Measurements from ENCODE around the gene PYGB. TPM values are rescaled to one million over a fixed set of nuclear protein-coding genes. Genes with fewer than 3 reads are reported as not detected.
A peak's percentile ranks its signal among the peaks of the same experiment; 100 is the strongest.

PYGB gene
- total and polyA plus RNA-seq, 4 donors, result 30.3 to 90.3 (median 47.3) TPM

GRCh38 chr20:25278636-25279361 lies 30.9 kb downstream of the PYGB start:
- H3K27me3 ChIP-seq (ENCODE audit: control insufficient read depth in 3 of 3, insufficient read depth in 3 of 3, low read length in 2 of 3), result no peaks in the 10 kb centered on the region
- no peaks in the 10 kb centered on the region for H3K4me1 ChIP-seq (ENCODE audit: control insufficient read depth in 5 of 5, insufficient read depth in 5 of 5, low read length in 5 of 5)
- peak overlapping the region in 1 of 2 donors; percentile 3 for H3K27ac ChIP-seq (ENCODE audit: low read depth in 1 of 2, low read length in 1 of 2)
- DNase-seq (peak in 1 of 3 donors; percentile 7), ATAC-seq (ENCODE audit: insufficient read depth, low FRiP score) (no peak)
- H3K9me3 ChIP-seq (ENCODE audit: control insufficient read depth in 4 of 4, insufficient read depth in 3 of 4, low read length in 3 of 4), result no peaks in the 10 kb centered on the region
- H3K4me3 ChIP-seq, result no peak overlapping the region
- WGBS, 2 donors, result 93 to 97% methylated on average over 24 to 26 of the region's 26 CpGs
- H3K36me3 ChIP-seq (ENCODE audit: control insufficient read depth in 4 of 4, insufficient read depth in 4 of 4, low read length in 4 of 4), result peaks cover 0 to 91% (median 16%) of the 10 kb centered on the region in 4 donors
- H3K9ac ChIP-seq (ENCODE audit: insufficient read depth in 1 of 2, low read length in 2 of 2), result no peak overlapping the region
- TF ChIP-seq, protein P1, sequence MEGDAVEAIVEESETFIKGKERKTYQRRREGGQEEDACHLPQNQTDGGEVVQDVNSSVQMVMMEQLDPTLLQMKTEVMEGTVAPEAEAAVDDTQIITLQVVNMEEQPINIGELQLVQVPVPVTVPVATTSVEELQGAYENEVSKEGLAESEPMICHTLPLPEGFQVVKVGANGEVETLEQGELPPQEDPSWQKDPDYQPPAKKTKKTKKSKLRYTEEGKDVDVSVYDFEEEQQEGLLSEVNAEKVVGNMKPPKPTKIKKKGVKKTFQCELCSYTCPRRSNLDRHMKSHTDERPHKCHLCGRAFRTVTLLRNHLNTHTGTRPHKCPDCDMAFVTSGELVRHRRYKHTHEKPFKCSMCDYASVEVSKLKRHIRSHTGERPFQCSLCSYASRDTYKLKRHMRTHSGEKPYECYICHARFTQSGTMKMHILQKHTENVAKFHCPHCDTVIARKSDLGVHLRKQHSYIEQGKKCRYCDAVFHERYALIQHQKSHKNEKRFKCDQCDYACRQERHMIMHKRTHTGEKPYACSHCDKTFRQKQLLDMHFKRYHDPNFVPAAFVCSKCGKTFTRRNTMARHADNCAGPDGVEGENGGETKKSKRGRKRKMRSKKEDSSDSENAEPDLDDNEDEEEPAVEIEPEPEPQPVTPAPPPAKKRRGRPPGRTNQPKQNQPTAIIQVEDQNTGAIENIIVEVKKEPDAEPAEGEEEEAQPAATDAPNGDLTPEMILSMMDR (IDR thresholded peaks at IDR 0.05; ENCODE audit: control extremely low read depth, extremely low read depth), result no peak

DNA sequence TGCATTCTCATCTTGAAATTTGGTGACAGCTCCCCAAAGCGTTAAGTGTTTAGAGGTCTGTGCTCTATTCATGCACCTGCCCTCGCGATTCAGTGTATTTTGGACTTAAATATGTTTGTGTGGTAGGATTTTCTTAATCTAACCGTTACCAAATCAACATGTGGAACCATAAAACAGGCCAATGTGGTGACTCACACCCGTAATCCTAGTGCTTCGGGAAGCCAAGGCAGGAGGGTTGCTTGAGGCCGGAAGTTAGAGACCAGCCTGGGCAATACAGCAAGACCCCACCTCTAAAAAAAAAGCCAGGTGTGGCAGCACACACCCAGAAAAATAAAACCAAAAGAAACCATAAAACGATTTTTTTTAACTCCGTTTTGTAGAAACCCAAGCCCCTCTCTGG lies 31.5 kb downstream of the PYGB start:
- H3K4me1 ChIP-seq (ENCODE audit: control insufficient read depth in 5 of 5, insufficient read depth in 5 of 5, low read length in 5 of 5), result no peaks in the 10 kb centered on the region
- no peaks in the 10 kb centered on the region for H3K9me3 ChIP-seq (ENCODE audit: control insufficient read depth in 4 of 4, insufficient read depth in 3 of 4, low read length in 3 of 4)
- ATAC-seq (ENCODE audit: insufficient read depth, low FRiP score) (no peak), DNase-seq (no peak)
- H3K27me3 ChIP-seq (ENCODE audit: control insufficient read depth in 3 of 3, insufficient read depth in 3 of 3, low read length in 2 of 3), result no peaks in the 10 kb centered on the region
- no peak overlapping the region for H3K9ac ChIP-seq (ENCODE audit: insufficient read depth in 1 of 2, low read length in 2 of 2)
- H3K27ac ChIP-seq (ENCODE audit: low read depth in 1 of 2, low read length in 1 of 2), result no peak overlapping the region
- TF ChIP-seq, protein P1 (IDR thresholded peaks at IDR 0.05; ENCODE audit: control extremely low read depth, extremely low read depth), result no peak
- no peak overlapping the region for H3K4me3 ChIP-seq
- H3K36me3 ChIP-seq (ENCODE audit: control insufficient read depth in 4 of 4, insufficient read depth in 4 of 4, low read length in 4 of 4), result peaks cover 0 to 94% (median 16%) of the 10 kb centered on the region in 4 donors
- WGBS, 2 donors, result 94 to 97% methylated on average over 9 of the region's 9 CpGs

DNA sequence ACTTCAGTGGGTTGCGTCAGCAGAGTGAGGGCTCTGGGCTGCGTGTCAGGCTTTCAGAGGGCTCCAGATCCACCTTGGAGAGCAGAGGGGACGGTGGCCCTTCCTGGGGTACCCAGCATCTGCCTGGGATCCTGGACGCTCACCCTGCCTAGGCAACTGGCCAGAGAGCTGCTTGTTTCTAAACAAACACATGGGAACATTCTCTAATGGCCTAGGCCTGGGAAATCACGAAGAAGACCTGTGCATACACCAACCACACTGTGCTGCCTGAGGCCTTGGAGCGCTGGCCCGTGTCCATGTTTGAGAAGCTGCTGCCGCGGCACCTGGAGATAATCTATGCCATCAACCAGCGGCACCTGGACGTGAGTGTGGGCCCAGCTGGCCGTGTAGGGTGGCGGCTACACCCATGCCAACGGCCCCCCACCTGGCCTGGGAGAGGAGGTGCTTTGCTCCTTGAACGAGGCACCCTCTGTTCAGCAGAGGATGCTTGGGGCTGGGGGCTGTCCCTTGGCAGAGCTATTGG lies 32.2 kb downstream of the PYGB start:
- Histone ChIP-seq H3K9me3 (ENCODE audit: control insufficient read depth in 4 of 4, insufficient read depth in 3 of 4, low read length in 3 of 4) (no peaks in the 10 kb centered on the region), H3K4me3 (no peak overlapping the region), H3K36me3 (ENCODE audit: control insufficient read depth in 4 of 4, insufficient read depth in 4 of 4, low read length in 4 of 4) (peaks cover 0 to 89% (median 16%) of the 10 kb centered on the region in 4 donors), H3K4me1 (ENCODE audit: control insufficient read depth in 5 of 5, insufficient read depth in 5 of 5, low read length in 5 of 5) (no peaks in the 10 kb centered on the region), H3K9ac (ENCODE audit: insufficient read depth in 1 of 2, low read length in 2 of 2) (no peak overlapping the region), H3K27me3 (ENCODE audit: control insufficient read depth in 3 of 3, insufficient read depth in 3 of 3, low read length in 2 of 3) (no peaks in the 10 kb centered on the region), H3K27ac (ENCODE audit: low read depth in 1 of 2, low read length in 1 of 2) (no peak overlapping the region)
- TF ChIP-seq, protein P1 (IDR thresholded peaks at IDR 0.05; ENCODE audit: control extremely low read depth, extremely low read depth), result no peak
- 91 to 95% methylated on average over 15 of the region's 15 CpGs for WGBS, 2 donors
- ATAC-seq (ENCODE audit: insufficient read depth, low FRiP score), result no peak
- peak in 1 of 3 donors; percentile 4 for DNase-seq
